SK-N-SH (cell line): ENCODE data around the gene CEACAM5.

ENCODE experiments used
- PBX3 ChIP-seq: IDR thresholded peaks from 2 replicates; pipeline ENCODE4; 2012
- POLR2AphosphoS5 ChIP-seq: IDR thresholded peaks from 2 replicates; pipeline ENCODE4 v1.6.1; 2012; ENCODE audit warnings: low read depth, low read length
- ZBTB33 ChIP-seq: IDR thresholded peaks from 2 replicates; pipeline ENCODE4 v1.4.0; 2012; ENCODE audit warnings: low read depth, borderline replicate concordance

- TF ChIP-seq POLR2AphosphoS5: no peak
- no peak for TF ChIP-seq ZBTB33
- no peak for TF ChIP-seq PBX3
Observed at GRCh38 chr19:41758846-41759245, 50.4 kb downstream of the CEACAM5 start.
